HepG2 (cell line): ENCODE measurements around the gene PANK1. TPM values are rescaled to one million over a fixed set of nuclear protein-coding genes. Genes with fewer than 3 reads are reported as not detected.

Experiments used
- NCOR1 ChIP-seq: fragments of 200-600 bp; sonication (generic); IDR thresholded peaks from 2 replicates; pipeline ENCODE4 v1.7.0; 2017; ENCODE audit warnings: antibody characterized with exemption, low read length, borderline replicate concordance
- SYNCRIP ChIP-seq: fragments of 200-400 bp; formaldehyde crosslinking; IDR thresholded peaks from 2 replicates; pipeline ENCODE4 v1.6.1; 2018; ENCODE audit warnings: mild to moderate bottlenecking, low read depth, low read length; ENCODE audit not compliant: insufficient read depth
- ZBTB20 ChIP-seq: sonication (generic); formaldehyde crosslinking; IDR thresholded peaks from 2 replicates; pipeline ENCODE4 v1.8.1; 2023; ENCODE audit warnings: missing genetic modification reagents, low read depth, mild to moderate bottlenecking, borderline replicate concordance
- ZIK1 ChIP-seq: sonication (generic); formaldehyde crosslinking; IDR thresholded peaks from 2 replicates; pipeline ENCODE4 v1.5.0; 2020; ENCODE audit warnings: mild to moderate bottlenecking, low read depth, missing genetic modification reagents, borderline replicate concordance
- ZSCAN20 ChIP-seq: sonication (generic); formaldehyde crosslinking; IDR thresholded peaks from 2 replicates; pipeline ENCODE4 v1.4.0; 2020; ENCODE audit warnings: missing genetic modification reagents, mild to moderate bottlenecking, borderline replicate concordance
- polyA plus RNA-seq, 8 experiments: library from polyadenylated mRNA; depleted of rRNA in 3 of 8; stranded (reverse) in 7 of 8; unstranded in 1 of 8; fragments of >200 nt; fragmentation: Illumina TruSeq in 4 of 8; extraction: Trizol in 4 of 8; gene quantifications; 2 replicates each; pipeline versions ENCODE4 v1.2.1 to v1.2.3, GENCODE V29; 2011 to 2016; ENCODE audit warnings: low read depth in 4 of 8, missing spikeins in 1 of 8, mixed read lengths in 1 of 8; ENCODE audit not compliant: insufficient read depth in 1 of 8
- total RNA-seq, 5 experiments: library from RNA; depleted of rRNA; stranded (reverse); fragments of >200 nt; fragmentation: Illumina TruSeq; extraction: Trizol; gene quantifications; 2 replicates each; pipeline ENCODE4 v1.2.3, GENCODE V29; 2016; ENCODE audit warnings: low read depth in 1 of 5
- TF ChIP-seq, protein P1 (sequence below), 2 experiments: IDR thresholded peaks; 2 replicates each; pipeline ENCODE4 v1.6.1; 2011 to 2012; ENCODE audit warnings: low read length in 2 of 2, borderline replicate concordance in 1 of 2, low read depth in 1 of 2, mild to moderate bottlenecking in 1 of 2, moderate library complexity in 1 of 2
- TF ChIP-seq, protein P2 (sequence below): sonication (generic); formaldehyde crosslinking; IDR thresholded peaks from 2 replicates; pipeline ENCODE4; 2020; ENCODE audit warnings: missing genetic modification reagents, mild to moderate bottlenecking, borderline replicate concordance
- TF ChIP-seq, protein P3 (sequence below): sonication (generic); formaldehyde crosslinking; IDR thresholded peaks from 2 replicates; pipeline ENCODE4 v1.5.0; 2020; ENCODE audit warnings: mild to moderate bottlenecking, missing genetic modification reagents
- TF ChIP-seq, protein P4 (sequence below): sonication (generic); formaldehyde crosslinking; IDR thresholded peaks from one replicate; pipeline ENCODE4 v1.5.1; 2020; ENCODE audit warnings: mild to moderate bottlenecking, missing genetic modification reagents; ENCODE audit errors: not compliant biosample characterization

Gene PANK1
- total and polyA plus RNA-seq, 2 of the 13 experiments (the other 11 are each of a cell fraction or from before 2014, with no cell fraction given), result 18.2 to 33.3 TPM

DNA sequence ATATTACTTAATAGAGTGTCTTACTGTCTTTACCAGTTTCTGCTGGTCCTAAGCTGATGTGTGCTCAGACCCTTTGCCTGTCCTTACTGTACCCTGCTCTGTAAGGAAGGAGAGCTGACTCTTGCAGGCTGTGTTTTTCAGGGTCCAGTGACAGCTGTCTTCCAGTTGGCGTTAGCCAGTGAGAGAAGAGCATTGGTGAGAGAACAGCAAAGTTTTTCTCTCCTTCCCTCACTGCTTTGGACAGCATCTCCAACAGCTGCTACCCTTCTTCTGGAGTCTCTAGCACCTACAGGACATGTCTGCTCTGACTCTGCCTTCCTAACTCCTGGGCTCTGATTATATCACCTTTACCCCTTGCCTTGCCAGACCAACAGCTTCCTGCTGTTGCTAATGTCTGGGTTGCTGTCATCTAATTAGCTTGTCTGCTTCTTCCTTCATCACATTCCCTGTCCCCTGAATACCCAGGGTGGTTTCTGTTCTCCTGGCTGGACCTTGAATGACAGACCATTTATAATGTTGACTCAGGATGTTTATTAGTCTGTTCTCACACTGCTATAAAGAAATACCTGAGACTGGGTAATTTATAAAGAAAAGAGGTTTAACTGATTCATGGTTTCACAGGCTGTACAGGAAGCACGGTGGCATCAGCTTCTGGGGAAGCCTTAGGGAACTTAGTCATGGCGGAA lies 23.5 kb upstream of the PANK1 start (continued):
- TF ChIP-seq, protein P1, sequence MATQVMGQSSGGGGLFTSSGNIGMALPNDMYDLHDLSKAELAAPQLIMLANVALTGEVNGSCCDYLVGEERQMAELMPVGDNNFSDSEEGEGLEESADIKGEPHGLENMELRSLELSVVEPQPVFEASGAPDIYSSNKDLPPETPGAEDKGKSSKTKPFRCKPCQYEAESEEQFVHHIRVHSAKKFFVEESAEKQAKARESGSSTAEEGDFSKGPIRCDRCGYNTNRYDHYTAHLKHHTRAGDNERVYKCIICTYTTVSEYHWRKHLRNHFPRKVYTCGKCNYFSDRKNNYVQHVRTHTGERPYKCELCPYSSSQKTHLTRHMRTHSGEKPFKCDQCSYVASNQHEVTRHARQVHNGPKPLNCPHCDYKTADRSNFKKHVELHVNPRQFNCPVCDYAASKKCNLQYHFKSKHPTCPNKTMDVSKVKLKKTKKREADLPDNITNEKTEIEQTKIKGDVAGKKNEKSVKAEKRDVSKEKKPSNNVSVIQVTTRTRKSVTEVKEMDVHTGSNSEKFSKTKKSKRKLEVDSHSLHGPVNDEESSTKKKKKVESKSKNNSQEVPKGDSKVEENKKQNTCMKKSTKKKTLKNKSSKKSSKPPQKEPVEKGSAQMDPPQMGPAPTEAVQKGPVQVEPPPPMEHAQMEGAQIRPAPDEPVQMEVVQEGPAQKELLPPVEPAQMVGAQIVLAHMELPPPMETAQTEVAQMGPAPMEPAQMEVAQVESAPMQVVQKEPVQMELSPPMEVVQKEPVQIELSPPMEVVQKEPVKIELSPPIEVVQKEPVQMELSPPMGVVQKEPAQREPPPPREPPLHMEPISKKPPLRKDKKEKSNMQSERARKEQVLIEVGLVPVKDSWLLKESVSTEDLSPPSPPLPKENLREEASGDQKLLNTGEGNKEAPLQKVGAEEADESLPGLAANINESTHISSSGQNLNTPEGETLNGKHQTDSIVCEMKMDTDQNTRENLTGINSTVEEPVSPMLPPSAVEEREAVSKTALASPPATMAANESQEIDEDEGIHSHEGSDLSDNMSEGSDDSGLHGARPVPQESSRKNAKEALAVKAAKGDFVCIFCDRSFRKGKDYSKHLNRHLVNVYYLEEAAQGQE (IDR thresholded peaks at IDR 0.05; ENCODE audit: borderline replicate concordance in 1 of 2, low read depth in 1 of 2, low read length in 2 of 2), result no peak
- TF ChIP-seq, protein P2, sequence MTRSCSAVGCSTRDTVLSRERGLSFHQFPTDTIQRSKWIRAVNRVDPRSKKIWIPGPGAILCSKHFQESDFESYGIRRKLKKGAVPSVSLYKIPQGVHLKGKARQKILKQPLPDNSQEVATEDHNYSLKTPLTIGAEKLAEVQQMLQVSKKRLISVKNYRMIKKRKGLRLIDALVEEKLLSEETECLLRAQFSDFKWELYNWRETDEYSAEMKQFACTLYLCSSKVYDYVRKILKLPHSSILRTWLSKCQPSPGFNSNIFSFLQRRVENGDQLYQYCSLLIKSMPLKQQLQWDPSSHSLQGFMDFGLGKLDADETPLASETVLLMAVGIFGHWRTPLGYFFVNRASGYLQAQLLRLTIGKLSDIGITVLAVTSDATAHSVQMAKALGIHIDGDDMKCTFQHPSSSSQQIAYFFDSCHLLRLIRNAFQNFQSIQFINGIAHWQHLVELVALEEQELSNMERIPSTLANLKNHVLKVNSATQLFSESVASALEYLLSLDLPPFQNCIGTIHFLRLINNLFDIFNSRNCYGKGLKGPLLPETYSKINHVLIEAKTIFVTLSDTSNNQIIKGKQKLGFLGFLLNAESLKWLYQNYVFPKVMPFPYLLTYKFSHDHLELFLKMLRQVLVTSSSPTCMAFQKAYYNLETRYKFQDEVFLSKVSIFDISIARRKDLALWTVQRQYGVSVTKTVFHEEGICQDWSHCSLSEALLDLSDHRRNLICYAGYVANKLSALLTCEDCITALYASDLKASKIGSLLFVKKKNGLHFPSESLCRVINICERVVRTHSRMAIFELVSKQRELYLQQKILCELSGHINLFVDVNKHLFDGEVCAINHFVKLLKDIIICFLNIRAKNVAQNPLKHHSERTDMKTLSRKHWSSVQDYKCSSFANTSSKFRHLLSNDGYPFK (CRISPR knock-in tag), result no peak
- TF ChIP-seq ZSCAN20 (CRISPR knock-in tag), result no peak
- TF ChIP-seq NCOR1, result no peak
- TF ChIP-seq ZBTB20 (CRISPR knock-in tag), result no peak
- TF ChIP-seq, protein P3, sequence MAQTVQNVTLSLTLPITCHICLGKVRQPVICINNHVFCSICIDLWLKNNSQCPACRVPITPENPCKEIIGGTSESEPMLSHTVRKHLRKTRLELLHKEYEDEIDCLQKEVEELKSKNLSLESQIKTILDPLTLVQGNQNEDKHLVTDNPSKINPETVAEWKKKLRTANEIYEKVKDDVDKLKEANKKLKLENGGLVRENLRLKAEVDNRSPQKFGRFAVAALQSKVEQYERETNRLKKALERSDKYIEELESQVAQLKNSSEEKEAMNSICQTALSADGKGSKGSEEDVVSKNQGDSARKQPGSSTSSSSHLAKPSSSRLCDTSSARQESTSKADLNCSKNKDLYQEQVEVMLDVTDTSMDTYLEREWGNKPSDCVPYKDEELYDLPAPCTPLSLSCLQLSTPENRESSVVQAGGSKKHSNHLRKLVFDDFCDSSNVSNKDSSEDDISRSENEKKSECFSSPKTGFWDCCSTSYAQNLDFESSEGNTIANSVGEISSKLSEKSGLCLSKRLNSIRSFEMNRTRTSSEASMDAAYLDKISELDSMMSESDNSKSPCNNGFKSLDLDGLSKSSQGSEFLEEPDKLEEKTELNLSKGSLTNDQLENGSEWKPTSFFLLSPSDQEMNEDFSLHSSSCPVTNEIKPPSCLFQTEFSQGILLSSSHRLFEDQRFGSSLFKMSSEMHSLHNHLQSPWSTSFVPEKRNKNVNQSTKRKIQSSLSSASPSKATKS (CRISPR knock-in tag), result no peak
- no peak for TF ChIP-seq SYNCRIP
- TF ChIP-seq, protein P4, sequence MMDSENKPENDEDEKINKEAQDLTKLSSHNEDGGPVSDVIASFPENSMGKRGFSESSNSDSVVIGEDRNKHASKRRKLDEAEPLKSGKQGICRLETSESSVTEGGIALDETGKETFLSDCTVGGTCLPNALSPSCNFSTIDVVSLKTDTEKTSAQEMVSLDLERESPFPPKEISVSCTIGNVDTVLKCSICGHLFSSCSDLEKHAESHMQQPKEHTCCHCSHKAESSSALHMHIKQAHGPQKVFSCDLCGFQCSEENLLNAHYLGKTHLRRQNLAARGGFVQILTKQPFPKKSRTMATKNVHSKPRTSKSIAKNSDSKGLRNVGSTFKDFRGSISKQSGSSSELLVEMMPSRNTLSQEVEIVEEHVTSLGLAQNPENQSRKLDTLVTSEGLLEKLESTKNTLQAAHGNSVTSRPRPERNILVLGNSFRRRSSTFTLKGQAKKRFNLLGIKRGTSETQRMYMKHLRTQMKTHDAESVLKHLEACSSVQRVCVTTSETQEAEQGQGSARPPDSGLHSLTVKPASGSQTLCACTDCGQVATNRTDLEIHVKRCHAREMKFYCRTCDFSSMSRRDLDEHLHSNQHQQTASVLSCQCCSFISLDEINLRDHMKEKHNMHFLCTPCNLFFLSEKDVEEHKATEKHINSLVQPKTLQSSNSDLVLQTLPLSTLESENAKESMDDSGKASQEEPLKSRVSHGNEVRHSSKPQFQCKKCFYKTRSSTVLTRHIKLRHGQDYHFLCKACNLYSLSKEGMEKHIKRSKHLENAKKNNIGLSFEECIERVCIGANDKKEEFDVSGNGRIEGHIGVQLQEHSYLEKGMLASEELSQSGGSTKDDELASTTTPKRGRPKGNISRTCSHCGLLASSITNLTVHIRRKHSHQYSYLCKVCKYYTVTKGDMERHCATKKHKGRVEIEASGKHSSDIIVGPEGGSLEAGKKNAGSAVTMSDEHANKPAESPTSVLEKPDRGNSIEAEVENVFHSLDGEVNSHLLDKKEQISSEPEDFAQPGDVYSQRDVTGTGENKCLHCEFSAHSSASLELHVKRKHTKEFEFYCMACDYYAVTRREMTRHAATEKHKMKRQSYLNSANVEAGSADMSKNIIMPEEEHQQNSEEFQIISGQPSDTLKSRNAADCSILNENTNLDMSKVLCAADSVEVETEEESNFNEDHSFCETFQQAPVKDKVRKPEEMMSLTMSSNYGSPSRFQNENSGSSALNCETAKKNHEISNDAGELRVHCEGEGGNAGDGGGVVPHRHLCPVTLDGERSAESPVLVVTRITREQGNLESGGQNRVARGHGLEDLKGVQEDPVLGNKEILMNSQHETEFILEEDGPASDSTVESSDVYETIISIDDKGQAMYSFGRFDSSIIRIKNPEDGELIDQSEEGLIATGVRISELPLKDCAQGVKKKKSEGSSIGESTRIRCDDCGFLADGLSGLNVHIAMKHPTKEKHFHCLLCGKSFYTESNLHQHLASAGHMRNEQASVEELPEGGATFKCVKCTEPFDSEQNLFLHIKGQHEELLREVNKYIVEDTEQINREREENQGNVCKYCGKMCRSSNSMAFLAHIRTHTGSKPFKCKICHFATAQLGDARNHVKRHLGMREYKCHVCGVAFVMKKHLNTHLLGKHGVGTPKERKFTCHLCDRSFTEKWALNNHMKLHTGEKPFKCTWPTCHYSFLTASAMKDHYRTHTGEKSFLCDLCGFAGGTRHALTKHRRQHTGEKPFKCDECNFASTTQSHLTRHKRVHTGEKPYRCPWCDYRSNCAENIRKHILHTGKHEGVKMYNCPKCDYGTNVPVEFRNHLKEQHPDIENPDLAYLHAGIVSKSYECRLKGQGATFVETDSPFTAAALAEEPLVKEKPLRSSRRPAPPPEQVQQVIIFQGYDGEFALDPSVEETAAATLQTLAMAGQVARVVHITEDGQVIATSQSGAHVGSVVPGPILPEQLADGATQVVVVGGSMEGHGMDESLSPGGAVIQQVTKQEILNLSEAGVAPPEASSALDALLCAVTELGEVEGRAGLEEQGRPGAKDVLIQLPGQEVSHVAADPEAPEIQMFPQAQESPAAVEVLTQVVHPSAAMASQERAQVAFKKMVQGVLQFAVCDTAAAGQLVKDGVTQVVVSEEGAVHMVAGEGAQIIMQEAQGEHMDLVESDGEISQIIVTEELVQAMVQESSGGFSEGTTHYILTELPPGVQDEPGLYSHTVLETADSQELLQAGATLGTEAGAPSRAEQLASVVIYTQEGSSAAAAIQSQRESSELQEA, result no peak
- no peak for TF ChIP-seq ZIK1 (CRISPR knock-in tag)
